ENCODE data around the gene TGFBR1.
"Not testable (repeated sequence)": the region's sequence is repeated elsewhere in the genome, so short reads cannot be mapped to it uniquely, and the experiment has no call there.

TGFBR1 gene

GRCh38 chr9:99189887-99190596 lies 85.1 kb downstream of the TGFBR1 start:
- DNase-seq (ENCODE audit: low read depth in 2 of 2): no peak

GRCh38 chr9:99190597-99191283 lies 85.8 kb downstream of the TGFBR1 start:
- DNase-seq (ENCODE audit: low read depth in 2 of 2): no peak

- no peak for DNase-seq (ENCODE audit: low read depth in 2 of 2)
Observed at GRCh38 chr9:99192786-99193465, 88.0 kb downstream of the TGFBR1 start.

GRCh38 chr9:99193466-99193821 lies 88.5 kb downstream of the TGFBR1 start:
- no peak for DNase-seq (ENCODE audit: low read depth in 2 of 2)

- DNase-seq (ENCODE audit: low read depth in 2 of 2): not testable (repeated sequence)
Observed at GRCh38 chr9:99196484-99196883, 91.6 kb downstream of the TGFBR1 start.

- no peak for DNase-seq (ENCODE audit: low read depth in 2 of 2)
Observed at GRCh38 chr9:99197124-99197630, 92.3 kb downstream of the TGFBR1 start.

GRCh38 chr9:99197987-99198386 lies 93.1 kb downstream of the TGFBR1 start:
- no peak for DNase-seq (ENCODE audit: low read depth in 2 of 2)

- DNase-seq (ENCODE audit: low read depth in 2 of 2): no peak
Observed at GRCh38 chr9:99199938-99200539, 95.1 kb downstream of the TGFBR1 start.

GRCh38 chr9:99201603-99202002 lies 96.7 kb downstream of the TGFBR1 start:
- no peak for DNase-seq (ENCODE audit: low read depth in 2 of 2)
